PC-3 (cell line): ENCODE measurements around the gene LOXL4.

ENCODE experiments used
- EZH2 ChIP-seq: fragments of 300-600 bp; sonication (generic); IDR thresholded peaks from one replicate; pipeline ENCODE4 v1.6.1; 2017; ENCODE audit warnings: antibody characterized with exemption, mild to moderate bottlenecking, low read length; ENCODE audit not compliant: unreplicated experiment
- TF ChIP-seq, protein P1 (sequence below): fragments of 300-600 bp; sonication (generic); conservative IDR thresholded peaks from 2 replicates; pipeline ENCODE4 v1.5.1; 2017; ENCODE audit warnings: antibody characterized with exemption, low read depth, mild to moderate bottlenecking, low read length

DNA sequence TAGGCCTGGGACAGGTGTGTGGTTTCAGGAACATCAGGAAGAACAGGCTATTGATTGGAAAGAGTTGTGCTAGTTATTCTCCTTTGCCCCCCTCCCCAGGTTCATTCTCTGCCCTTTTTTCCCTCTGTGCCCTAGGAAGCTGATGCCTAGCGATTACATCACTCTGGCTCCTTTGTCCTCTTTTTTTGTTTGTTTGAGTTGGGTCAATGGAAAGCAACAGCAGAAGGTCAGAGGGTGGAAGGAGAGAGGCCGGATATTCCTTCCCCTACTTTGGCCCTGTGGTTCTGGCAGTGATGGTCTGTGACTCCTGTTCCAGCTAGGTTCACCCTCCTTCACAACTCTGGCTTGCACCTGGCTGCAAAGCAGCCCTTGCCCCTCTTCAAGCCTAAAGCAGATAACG lies 18.9 kb downstream of the LOXL4 start:
- TF ChIP-seq, protein P1, sequence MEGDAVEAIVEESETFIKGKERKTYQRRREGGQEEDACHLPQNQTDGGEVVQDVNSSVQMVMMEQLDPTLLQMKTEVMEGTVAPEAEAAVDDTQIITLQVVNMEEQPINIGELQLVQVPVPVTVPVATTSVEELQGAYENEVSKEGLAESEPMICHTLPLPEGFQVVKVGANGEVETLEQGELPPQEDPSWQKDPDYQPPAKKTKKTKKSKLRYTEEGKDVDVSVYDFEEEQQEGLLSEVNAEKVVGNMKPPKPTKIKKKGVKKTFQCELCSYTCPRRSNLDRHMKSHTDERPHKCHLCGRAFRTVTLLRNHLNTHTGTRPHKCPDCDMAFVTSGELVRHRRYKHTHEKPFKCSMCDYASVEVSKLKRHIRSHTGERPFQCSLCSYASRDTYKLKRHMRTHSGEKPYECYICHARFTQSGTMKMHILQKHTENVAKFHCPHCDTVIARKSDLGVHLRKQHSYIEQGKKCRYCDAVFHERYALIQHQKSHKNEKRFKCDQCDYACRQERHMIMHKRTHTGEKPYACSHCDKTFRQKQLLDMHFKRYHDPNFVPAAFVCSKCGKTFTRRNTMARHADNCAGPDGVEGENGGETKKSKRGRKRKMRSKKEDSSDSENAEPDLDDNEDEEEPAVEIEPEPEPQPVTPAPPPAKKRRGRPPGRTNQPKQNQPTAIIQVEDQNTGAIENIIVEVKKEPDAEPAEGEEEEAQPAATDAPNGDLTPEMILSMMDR = no peak
- no peak for TF ChIP-seq EZH2
